GM18505 (cell line): ENCODE measurements around the gene GADD45A.

ENCODE experiments used
- ATAC-seq: cut with Tn5 transposase; IDR thresholded peaks from one replicate; pipeline ENCODE4 v1.9.1; 2021; ENCODE audit not compliant: unreplicated experiment
- POLR2A ChIP-seq: IDR thresholded peaks from 4 replicates; pipeline ENCODE4 v1.6.1; 2011; ENCODE audit warnings: borderline replicate concordance; ENCODE audit not compliant: insufficient read depth, insufficient read length; ENCODE audit errors: extremely low read depth

GADD45A gene

DNA sequence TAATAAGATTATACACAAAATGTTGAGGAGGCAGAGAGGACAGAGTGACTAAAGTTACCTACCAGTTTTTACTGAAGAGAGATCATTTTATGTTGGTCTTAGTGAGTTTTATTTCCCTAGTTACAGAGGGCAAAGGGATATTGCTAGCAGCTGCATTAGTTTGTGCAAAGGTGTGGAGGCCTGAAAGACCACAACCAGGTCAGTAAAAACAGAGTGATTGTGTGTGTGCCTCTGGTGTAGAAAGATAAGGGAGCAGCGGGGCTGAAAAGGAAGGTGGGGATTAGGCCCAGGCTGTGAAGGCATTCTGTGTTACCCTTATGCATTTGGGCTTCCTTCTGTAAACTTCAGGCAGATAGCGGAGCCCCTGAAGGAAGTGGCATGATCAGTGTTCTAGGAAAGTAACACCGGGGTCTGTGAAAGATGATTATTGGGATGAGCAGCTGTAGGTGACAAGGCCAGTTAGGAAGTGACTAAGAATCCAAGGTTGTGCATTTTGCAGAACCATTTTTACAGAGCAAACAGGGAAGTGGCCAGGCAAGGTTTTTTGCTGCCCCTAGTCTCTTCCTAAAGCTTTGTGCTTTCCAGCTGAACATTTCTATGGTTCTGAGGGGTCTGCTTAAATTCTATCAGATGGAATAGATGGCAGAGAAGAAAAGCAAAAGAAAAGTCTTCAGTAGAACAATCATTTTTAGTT lies 3.7 kb downstream of the GADD45A start:
- no peak for TF ChIP-seq POLR2A
- no peak for ATAC-seq

DNA sequence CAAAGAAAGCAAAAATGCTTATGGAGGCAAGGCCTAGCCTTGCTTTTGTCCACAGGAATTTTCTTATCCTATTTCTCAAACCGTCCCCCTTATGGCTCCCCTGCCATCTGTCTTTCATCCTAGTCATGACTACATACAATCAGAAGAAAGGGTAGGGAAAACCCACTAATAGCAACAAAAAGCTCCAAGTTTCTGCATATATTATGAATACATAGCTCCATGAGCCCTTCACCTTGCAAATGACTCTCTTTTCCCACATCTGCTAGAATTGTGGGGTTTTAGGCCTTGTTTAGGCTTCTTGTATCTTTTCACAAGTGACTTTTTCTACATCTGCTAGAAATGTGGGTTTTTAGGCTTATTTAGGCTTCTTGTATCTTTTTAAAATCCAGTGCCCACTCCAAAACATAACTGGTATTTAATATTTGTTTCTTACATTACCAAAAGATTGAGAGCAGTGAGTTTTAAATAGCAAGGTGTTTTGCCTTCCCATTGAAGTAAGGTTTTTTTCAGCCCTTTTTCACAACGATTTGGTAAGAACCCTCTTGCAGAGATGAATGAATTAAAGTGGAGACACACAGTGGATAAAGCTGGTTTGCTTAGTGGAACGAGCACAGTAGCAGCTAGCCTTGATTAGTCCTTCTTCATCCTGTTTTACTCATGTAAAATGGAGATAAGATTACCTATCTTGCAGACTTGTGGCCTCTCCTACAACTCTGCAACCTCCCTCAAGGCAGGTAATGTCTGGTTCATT lies 4.4 kb downstream of the GADD45A start:
- ATAC-seq, result no peak
- TF ChIP-seq POLR2A, result no peak

DNA sequence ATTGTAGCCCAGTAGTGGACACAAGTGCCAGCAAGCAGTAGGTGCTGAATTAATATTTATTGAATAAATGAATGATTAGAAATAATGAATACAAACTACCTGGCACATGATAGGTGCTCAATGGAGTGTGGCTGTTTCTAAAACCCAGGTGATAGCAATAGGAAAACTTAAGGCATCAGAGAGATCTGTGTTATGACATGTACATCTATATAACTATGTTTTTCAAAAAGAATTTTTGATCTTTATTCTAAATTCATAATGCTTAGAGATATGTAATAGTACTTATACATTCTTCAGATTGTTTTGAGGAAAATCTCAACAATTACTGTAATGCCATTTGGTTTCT lies 5.0 kb downstream of the GADD45A start:
- no peak for TF ChIP-seq POLR2A
- no peak for ATAC-seq

GRCh38 chr1:67690411-67690810 lies 5.4 kb downstream of the GADD45A start:
- TF ChIP-seq POLR2A, result no peak
- no peak for ATAC-seq

DNA sequence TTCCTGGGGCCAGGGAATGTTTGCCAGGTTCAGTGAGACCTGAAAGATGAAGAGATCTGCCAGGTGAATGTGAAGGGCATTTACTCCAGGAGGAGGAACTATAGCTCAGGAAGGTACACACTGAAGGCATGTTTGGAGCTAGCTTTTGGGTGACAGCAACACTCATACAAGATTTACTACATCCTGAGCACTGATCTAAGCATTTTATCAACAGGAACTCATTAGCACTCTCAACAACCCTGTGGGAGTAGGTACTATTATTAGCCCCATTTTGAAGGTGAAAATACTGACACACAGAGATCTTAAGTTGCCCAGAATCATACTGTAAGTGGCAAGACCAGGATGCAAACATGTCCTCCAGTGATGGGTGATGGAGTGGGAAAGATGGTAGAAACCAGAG lies 6.7 kb downstream of the GADD45A start:
- no peak for TF ChIP-seq POLR2A
- no peak for ATAC-seq

DNA sequence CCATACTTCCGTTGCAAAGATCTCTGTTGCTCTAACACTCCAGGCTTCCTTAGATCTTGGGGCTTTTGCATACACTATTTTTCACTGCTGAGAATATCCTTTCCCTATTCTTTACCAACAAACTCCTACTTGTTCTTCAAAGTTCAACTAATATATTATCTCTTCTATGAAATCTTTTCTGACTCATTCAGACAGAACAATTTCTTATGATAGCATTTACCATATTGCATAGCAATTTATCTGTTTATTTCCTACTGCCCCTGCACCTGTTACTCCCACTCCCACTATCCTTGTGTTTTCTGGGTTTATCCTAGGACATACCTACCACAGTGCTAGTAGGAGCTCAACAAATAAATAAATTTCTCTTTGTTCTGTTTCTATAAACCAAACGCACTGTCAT lies 11.0 kb downstream of the GADD45A start:
- TF ChIP-seq POLR2A, result no peak
- ATAC-seq, result no peak

DNA sequence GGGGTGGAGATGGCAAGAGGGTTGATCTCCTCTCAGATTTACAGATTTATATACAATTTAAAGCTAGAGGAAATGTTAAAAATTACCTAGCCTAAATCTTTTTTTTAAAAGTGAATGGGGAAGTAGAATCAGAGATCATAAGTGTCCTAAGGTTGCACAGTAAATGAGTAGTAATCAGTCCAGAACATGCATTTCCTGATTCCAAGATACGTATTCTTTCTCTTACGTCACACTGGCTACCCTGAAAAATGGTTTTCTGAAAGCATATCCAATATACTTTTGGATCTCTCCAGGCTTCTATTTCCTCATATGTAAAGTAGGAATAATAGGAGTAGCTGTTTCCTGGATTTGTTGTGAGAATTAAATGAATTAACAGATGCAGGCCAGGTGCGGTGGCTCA lies 11.7 kb downstream of the GADD45A start:
- TF ChIP-seq POLR2A, result no peak
- no peak for ATAC-seq

DNA sequence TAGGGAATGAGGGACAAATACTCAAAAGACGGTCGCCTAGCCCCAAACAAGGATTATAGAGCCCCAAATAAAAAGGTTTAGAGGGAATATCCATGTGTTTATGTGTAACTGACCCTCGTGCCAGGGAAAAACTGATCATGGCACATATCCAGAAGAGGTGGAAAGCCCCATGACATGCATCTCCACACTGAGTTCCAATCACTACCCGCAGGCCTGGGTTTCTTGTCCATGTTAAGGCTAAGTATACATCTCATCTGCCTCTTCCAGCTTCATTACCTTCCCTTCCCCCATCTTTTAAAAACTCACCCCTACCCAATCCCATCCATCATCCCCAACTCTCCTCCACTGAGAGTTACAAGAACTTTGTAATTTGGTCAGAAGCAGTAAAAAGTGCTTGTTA lies 15.2 kb downstream of the GADD45A start:
- no peak for TF ChIP-seq POLR2A
- ATAC-seq, result no peak

DNA sequence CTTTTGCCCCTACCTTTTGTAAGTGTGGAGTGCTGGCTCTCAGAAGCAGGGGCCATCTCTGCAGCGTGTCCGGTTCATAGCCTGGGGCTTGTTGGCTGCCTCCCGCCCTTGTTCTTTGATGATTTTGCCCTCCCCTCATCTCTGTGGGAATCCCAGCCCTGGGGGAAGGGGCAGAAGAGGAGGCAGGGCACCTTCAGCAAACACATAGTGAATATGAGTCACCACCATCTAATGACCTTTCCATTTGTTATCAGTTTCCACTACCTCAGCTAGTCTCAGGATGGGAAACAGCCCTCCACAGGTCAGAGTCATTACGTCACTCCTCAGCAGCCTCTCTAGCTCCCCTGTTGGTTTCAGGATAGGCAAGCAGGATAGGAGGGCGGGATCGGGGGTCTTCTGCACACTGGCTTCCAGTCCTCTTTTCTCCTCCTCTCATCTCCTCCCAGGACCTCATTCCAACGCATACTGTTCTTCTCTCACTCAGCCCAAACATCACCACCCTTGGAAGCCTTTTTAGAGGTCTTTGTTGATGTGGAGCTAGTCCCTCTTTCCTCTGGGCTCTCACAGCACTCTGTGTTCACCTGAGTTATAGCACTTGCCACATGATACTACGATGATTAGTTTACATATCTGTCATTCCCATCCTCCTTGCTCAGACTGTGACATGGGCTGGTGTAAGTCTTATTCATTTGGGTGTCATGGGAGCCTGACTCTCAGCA lies 15.8 kb downstream of the GADD45A start:
- no peak for TF ChIP-seq POLR2A
- ATAC-seq, result no peak

DNA sequence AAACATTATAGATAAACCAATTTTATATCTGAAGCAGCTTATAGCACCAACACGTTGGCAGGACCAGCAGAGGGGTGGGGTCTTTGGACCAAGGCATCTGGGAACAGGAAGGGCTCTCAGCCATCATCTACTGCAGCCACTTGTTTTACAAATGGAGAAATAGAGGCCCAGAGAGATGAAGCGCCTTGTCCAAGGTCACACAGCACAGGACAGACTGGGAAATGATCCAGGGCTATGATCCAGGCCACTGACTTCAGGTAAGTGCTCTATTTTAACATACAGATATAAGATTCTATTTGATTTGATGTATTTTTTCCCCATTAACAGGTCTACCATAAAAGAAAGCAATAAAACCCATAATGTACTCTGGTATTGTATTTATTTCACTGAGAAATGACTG lies 16.9 kb downstream of the GADD45A start:
- ATAC-seq, result no peak
- TF ChIP-seq POLR2A, result no peak

DNA sequence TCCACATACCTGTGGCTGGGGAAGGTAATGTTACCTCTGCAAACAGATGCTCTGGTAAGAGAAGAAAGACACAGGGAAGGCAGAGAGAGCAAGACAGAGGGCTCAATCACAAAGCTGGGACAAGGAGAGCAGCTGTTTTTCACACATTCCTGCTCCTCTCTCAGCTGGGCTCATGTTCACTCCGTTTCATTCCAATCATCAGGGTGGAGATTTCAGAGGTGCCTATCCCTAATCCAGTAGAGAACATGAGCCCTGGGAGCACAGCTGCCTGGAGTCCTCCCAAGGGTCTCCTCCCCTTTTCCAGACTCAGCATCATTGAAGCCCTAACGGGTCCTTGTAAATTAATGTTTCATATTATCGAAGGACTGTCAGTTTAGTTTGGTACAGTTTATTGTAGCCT lies 19.4 kb downstream of the GADD45A start:
- no peak for ATAC-seq
- no peak for TF ChIP-seq POLR2A

GRCh38 chr1:67705735-67706453 lies 20.9 kb downstream of the GADD45A start:
- ATAC-seq, result no peak
- no peak for TF ChIP-seq POLR2A

GRCh38 chr1:67708606-67709005 lies 23.6 kb downstream of the GADD45A start:
- ATAC-seq, result no peak
- no peak for TF ChIP-seq POLR2A

- TF ChIP-seq POLR2A, result no peak
- no peak for ATAC-seq
Observed at GRCh38 chr1:67710417-67710816, 25.4 kb downstream of the GADD45A start.

- no peak for ATAC-seq
- no peak for TF ChIP-seq POLR2A
Observed at GRCh38 chr1:67711158-67711854, 26.3 kb downstream of the GADD45A start.
